Measurements from ENCODE around the gene TNNT1.

DNA sequence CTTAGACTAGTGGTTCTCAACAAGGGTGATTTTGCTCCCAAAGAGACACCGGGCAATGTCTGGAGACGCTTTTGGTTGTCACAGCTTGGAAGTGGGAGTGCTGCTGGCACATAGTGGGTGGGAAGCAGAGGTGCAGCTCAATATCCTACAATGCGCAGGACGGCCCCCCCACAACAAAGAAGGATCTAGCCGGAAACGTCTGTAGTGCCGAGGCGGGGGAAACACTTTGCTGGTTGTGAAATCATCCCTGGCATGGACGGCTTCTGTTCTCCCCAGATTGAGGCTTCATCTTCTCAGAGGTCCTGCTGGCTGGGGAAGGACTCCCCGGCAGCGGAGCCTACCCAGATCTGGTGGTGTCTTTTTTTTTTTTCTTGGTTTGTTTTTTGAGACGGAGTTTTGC is 44.5 kb upstream of the TNNT1 start:
- TF ChIP-seq EZH2 (IDR thresholded peaks at IDR 0.05; ENCODE audit: low read depth) = no peak
- TF ChIP-seq, protein P1, sequence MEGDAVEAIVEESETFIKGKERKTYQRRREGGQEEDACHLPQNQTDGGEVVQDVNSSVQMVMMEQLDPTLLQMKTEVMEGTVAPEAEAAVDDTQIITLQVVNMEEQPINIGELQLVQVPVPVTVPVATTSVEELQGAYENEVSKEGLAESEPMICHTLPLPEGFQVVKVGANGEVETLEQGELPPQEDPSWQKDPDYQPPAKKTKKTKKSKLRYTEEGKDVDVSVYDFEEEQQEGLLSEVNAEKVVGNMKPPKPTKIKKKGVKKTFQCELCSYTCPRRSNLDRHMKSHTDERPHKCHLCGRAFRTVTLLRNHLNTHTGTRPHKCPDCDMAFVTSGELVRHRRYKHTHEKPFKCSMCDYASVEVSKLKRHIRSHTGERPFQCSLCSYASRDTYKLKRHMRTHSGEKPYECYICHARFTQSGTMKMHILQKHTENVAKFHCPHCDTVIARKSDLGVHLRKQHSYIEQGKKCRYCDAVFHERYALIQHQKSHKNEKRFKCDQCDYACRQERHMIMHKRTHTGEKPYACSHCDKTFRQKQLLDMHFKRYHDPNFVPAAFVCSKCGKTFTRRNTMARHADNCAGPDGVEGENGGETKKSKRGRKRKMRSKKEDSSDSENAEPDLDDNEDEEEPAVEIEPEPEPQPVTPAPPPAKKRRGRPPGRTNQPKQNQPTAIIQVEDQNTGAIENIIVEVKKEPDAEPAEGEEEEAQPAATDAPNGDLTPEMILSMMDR (conservative IDR thresholded peaks at IDR 0.05) = no peak
